Measurements from ENCODE around the gene RGL3.

DNA sequence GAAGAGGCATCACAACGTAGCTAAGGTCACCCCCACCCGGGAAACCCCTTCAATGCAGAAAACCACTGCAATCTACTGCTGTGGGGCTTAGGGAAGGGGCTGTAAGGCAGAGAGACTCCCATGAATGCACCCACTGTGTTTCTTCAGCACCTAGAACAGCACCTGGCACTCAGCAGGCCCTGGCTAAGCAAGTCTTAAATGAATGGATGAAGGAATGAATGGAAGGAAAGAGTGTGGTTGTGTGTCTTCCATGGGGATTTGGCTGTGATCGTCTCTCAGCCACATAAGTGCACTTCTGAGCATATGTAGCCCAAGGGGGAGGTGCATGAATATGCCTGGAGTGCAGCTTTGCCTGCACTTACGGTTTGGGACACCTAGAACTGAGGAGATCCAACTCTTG lies 69.9 kb downstream of the RGL3 start:
- TF ChIP-seq POLR2A (IDR thresholded peaks at IDR 0.05; ENCODE audit: low read length) (no peak), GATA1 (IDR thresholded peaks at IDR 0.05; ENCODE audit: low read depth, low read length) (no peak)
